CD4-positive, alpha-beta T cell treated with Interleukin-4 for 1 hour (primary cell): ENCODE measurements around the gene PRPF40A.
A peak's percentile ranks its signal among the peaks of the same experiment; 100 is the strongest.

Experiments used
- DNase-seq, 2 donors: peaks; one replicate each; pipeline ENCODE4 v3.0.0-alpha.2; 2020 to 2022

Gene PRPF40A

DNA sequence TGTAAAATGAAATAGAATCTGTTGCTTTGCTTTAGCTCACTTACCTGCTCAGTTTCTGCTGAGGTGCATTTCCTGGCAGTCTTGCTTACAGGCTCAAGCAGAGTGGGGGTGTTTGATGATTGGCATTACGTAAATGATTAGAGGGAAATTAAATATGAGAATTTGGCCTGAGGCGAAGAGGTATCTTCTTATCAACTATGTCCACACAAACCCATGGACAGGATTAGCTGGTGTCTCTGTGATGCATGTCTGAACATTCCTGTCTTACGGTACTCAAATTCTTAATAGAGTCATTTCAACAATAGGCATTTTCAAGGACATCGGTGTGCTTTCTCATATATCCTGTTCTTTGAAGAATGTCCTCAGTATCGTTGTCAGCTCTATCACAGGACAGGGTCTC is 102.1 kb downstream of the PRPF40A start:
- no peak for DNase-seq

DNA sequence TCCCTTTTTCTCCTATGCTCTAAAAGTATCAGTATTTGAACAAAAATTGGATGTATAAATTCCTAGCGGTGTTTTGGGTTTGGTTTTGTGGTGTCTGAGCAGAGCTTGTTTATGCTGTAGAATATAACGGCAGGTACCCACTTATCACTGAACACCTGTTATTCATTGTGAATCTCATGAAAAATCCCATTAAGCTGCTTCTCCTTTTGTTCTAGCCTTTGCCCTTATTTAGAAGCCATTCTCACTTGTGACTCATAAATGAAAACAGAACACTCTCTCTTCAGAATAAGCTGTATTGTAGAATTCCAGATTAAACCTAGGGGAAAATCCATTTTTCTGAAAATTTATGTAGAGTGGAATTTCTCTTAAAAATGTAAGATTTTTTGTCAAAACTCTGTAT is 104.0 kb downstream of the PRPF40A start:
- no peak for DNase-seq

DNA sequence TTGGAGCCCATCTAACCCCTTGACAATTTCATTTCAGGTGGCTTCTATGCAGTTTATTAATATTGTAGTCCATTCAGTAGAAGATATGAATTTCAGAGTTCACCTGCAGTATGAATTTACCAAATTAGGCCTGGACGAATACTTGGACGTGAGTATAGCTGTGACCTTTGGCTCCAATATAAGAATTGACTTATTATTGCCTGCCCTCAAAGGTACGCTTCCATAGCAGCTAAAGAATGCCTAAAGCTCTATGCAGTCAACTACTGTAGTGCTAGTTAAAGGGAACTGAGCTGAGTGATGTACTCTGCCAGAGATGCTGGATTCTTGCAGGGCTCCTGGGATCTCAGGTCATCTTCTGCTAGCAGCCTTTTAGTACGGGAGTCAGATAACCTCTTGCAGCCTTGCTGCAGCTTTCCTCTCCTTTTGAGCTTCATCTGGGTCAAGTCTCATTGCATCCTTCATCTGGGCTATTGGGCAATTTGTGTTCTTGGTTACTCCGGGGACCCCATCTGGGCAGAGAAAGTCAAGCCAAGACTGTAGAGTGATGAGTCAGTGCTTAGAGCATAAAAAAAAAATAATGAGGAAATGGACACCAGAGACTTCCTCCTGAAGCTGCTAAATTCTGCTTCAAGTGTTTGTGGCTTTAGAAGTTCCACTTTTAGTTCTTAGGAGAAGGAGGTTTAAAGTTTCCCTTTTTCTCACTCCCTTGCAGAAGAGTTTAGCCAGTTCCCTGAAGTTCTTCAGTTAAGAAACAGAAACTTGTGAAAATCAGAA is 105.6 kb downstream of the PRPF40A start:
- DNase-seq, result peak; percentile 18 to 54

DNA sequence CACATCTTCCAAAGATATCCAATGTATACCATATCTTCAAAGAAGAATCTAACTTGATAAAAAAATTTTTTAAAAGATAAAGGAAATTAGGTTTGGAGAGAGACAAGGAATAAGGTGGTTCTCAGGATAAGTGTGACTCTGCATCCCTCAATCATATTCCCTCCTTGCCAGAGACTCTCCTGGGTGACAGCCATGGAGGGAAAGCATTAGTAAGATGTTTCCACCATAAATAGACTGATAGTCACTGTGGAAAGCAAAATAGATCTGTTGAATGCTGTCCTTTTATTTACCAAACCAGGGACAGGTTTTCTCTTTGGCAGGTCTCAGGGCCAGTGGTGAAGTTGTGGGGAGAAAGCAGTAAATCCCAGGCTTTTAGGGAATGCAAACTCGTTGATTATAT is 107.6 kb downstream of the PRPF40A start:
- DNase-seq, result no peak

DNA sequence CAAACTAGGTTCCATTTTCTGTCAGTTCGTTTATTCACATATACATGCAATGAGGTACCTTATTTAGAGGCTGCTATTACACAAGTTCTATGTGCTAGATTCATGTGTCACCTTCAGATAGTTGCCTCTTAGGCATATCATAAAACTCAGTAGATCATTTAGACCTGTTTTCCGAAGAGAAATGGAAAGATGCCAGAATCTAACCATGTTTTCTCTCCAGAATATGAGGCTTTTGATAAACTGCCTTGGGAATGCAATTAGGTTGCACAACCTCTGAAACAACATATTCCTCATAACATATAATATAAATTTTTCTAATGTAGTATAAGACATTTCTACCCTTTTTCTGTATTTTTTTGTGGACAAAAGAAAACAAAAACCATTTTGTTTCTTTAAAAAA is 108.1 kb downstream of the PRPF40A start:
- no peak for DNase-seq

DNA sequence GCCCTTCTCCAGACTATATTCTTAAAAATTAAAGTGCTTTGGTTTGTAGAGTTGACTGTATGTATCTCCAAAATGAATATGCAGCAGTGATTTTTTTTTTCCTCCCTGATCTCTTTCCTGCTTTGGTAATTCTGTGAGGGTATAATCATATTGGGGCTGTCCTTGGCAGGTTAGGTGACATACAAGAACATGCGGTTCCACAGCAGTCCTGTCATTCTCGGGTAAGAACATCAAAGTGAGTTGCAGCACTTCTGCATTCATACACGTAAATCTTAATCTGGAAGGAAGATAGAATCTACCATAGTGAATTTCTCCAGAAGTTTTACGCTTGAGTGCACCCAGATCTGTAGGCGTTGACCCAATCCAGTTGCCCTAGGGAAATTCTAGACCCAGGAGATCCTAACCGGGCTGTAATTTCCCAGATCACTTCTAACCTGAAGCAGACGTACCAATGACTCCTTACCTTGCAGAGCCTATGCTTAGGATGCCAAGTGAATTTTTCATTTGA is 109.4 kb downstream of the PRPF40A start:
- no peak for DNase-seq

DNA sequence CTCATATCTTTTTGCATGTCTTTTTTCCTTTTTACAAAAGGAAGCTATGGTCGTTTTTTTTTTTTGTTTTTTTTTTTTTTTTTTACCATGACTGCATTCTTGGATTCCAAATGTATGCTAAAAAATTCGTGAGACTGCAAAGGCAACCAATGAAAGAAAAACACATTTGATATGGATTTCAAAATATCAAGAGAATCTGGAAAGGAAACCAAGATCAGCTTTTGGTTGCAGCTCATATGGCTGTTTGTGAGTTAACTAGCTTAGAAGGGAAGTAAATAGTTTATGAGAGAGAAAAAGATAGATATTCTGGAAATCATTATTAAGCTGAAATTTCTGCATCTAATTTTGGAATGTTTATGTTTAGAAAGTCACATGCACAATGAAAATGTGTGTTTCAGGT is 110.3 kb downstream of the PRPF40A start:
- no peak for DNase-seq

DNA sequence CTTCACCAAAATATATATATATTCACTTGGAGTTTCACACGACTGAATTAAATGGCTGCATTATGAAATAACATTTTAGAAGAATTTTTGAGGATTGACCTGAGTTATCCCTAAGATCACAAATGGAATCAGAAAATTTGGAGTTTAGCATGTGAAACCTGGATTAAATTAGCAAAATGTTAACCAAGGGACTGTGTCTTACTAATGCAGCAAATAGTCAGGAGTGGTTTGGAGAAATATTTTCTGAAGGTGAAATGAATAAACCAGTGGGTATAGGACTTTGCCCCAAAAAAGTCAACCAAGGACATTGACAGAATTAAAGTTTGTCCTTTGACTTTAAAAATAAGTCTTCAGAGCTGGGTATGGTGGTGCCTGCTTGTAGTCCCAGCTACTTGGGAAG is 111.2 kb downstream of the PRPF40A start:
- DNase-seq, result no peak

DNA sequence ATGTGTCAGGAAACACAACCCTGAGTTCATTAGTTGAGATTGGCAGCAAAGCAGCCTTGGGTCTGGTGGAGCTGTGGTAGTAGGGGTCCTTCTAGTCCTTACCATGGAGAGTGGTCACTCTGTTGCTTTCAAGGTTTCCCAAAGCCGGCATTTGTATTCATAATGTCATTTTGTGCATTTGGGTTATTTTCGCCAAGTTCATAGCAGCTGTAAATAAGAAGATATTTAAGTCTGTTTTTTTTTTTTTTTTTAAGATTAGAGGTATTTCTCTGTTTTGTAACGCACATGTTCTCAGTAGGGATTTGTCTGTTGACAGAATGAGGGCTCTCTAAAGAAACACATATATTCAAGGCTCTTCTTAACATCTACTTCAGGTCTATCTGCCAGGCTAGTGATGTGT is 114.1 kb downstream of the PRPF40A start:
- no peak for DNase-seq

DNA sequence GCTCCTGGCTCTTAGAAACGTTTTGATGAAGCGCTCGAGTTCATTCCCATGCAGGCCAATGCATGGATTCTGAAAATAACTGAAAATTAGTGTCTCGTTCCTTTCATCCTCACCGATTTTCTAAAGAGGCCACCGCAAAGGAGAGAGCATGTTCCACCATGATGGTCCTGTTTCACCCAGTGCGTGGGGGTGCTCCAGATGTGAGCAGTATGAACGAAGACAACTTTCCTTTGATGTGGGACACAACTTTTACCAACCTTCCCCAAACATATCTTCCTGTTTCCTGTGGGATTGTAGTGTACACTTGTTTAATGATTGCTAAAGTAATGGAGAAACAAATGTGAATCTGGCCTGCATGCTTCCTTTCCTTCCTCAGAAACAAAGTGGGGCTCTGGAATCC is 114.5 kb downstream of the PRPF40A start:
- DNase-seq, result no peak
